Prostate gland (tissue), 2 donors: Measurements from ENCODE around the gene LMBRD1. TPM values are rescaled to one million over a fixed set of nuclear protein-coding genes. Genes with fewer than 3 reads are reported as not detected.
"Not testable (repeated sequence)": the region's sequence is repeated elsewhere in the genome, so short reads cannot be mapped to it uniquely, and the experiment has no call there.

Source experiments
- DNase-seq: peaks from one replicate; pipeline ENCODE4 v3.0.0-alpha.2; 2019; ENCODE audit warnings: low spot score
- H3K27ac ChIP-seq, 2 donors: fragments of 200-600 bp; sonication (generic); 2 replicates each; pipeline ENCODE4 v1.5.1; 2017 to 2019
- H3K27me3 ChIP-seq: fragments of 200-600 bp; sonication (generic); replicated peaks from 2 replicates; pipeline ENCODE4 v1.5.1; 2019; ENCODE audit not compliant: insufficient read depth
- H3K36me3 ChIP-seq, 2 donors: fragments of 200-600 bp; sonication (generic); 1 replicate in 1 of 2; 2 replicates in 1 of 2; pipeline versions ENCODE4 v1.5.1 to v1.8.1; 2017 to 2019
- H3K4me1 ChIP-seq: fragments of 200-600 bp; sonication (generic); replicated peaks from 2 replicates; pipeline ENCODE4 v1.5.1; 2019
- H3K4me3 ChIP-seq, 2 donors: fragments of 200-600 bp; sonication (generic); 2 replicates each; pipeline ENCODE4 v1.5.1; 2017 to 2019
- H3K9me3 ChIP-seq: fragments of 200-600 bp; sonication (generic); 2 replicates; pipeline ENCODE4 v1.5.1; 2017
- CTCF ChIP-seq, 4 experiments: fragments of 200-600 bp in 2 of 4; fragments of 450-650 bp in 2 of 4; sonication (generic) in 2 of 4; IDR thresholded peaks; 1 replicate in 3 of 4; 2 replicates in 1 of 4; pipeline ENCODE4 v1.5.1; 2016 to 2019; ENCODE audit warnings: antibody characterized with exemption in 4 of 4, mild to moderate bottlenecking in 2 of 4, moderate library complexity in 2 of 4
- POLR2A ChIP-seq: fragments of 450-650 bp; IDR thresholded peaks from one replicate; pipeline ENCODE4 v1.6.1; 2016; ENCODE audit warnings: antibody characterized with exemption, mild to moderate bottlenecking
- POLR2AphosphoS5 ChIP-seq: sonication (generic); formaldehyde crosslinking; IDR thresholded peaks from one replicate; pipeline ENCODE4 v1.6.1; 2017; ENCODE audit warnings: antibody characterized with exemption
- WGBS: methylation state at CpG from one replicate; pipeline ENCODE4 v1.1.5; 2018; 5-methylcytosine and 5-hydroxymethylcytosine counted together
- intact Hi-C: fragments of 100-400 bp; cut with DNase I; formaldehyde crosslinking; loops from one replicate; pipeline ENCODE4 v1.14.2; 2022
- total RNA-seq, 2 donors: library from RNA; depleted of rRNA; stranded (reverse); fragments of >200 nt; gene quantifications; one replicate each; pipeline ENCODE4 v1.1.0, GENCODE V29; 2016

The LMBRD1 gene
- total RNA-seq, 2 donors from 2014 or later, result 53.5 to 63.1 TPM

GRCh38 chr6:69693762-69694161, 103.0 kb downstream of the LMBRD1 start:
- Histone ChIP-seq H3K27me3 (no peaks in the 10 kb centered on the region), H3K36me3 (no peaks in the 10 kb centered on the region), H3K27ac (no peak overlapping the region), H3K4me3 (no peak overlapping the region), H3K9me3 (no peaks in the 10 kb centered on the region), H3K4me1 (no peaks in the 10 kb centered on the region)
- intact Hi-C loops, result no loop called here
- DNase-seq, result no peak
- no peak for TF ChIP-seq POLR2A
- TF ChIP-seq POLR2AphosphoS5, result no peak
- no peak for TF ChIP-seq CTCF (IDR thresholded peaks at IDR 0.05)

- intact Hi-C loops, result no loop called here
- no peaks in the 10 kb centered on the region for H3K9me3 ChIP-seq
- WGBS, result 85% methylated on average over 1 of the region's 1 CpG
- H3K4me1 ChIP-seq, result no peaks in the 10 kb centered on the region
- DNase-seq, result no peak
- H3K27ac ChIP-seq, result no peak overlapping the region
- no peaks in the 10 kb centered on the region for H3K27me3 ChIP-seq
- no peak for TF ChIP-seq POLR2A
- no peak for TF ChIP-seq CTCF (IDR thresholded peaks at IDR 0.05)
- TF ChIP-seq POLR2AphosphoS5, result no peak
- H3K36me3 ChIP-seq, result no peaks in the 10 kb centered on the region
- H3K4me3 ChIP-seq, result no peak overlapping the region
Observed at GRCh38 chr6:69690986-69691385, 105.8 kb downstream of the LMBRD1 start.

GRCh38 chr6:69680302-69680701, 116.5 kb downstream of the LMBRD1 start:
- Histone ChIP-seq H3K4me3 (no peak overlapping the region), H3K27ac (no peak overlapping the region), H3K9me3 (no peaks in the 10 kb centered on the region), H3K4me1 (no peaks in the 10 kb centered on the region), H3K27me3 (no peaks in the 10 kb centered on the region), H3K36me3 (no peaks in the 10 kb centered on the region)
- intact Hi-C loops, result no loop called here
- 96% methylated on average over 1 of the region's 1 CpG for WGBS
- TF ChIP-seq POLR2AphosphoS5, result no peak
- TF ChIP-seq CTCF (IDR thresholded peaks at IDR 0.05), result no peak
- no peak for TF ChIP-seq POLR2A
- DNase-seq, result no peak

GRCh38 chr6:69673298-69673697, 123.5 kb downstream of the LMBRD1 start:
- Histone ChIP-seq H3K27ac (no peak overlapping the region), H3K27me3 (no peaks in the 10 kb centered on the region), H3K4me3 (no peak overlapping the region), H3K36me3 (no peaks in the 10 kb centered on the region), H3K4me1 (no peaks in the 10 kb centered on the region), H3K9me3 (no peaks in the 10 kb centered on the region)
- TF ChIP-seq POLR2AphosphoS5 (no peak), CTCF (IDR thresholded peaks at IDR 0.05) (no peak), POLR2A (no peak)
- 54% methylated on average over 2 of the region's 2 CpGs for WGBS
- DNase-seq, result no peak
- intact Hi-C loops, result no loop called here

- no peaks in the 10 kb centered on the region for H3K4me1 ChIP-seq
- TF ChIP-seq CTCF (IDR thresholded peaks at IDR 0.05) (no peak), POLR2A (no peak), POLR2AphosphoS5 (no peak)
- intact Hi-C loops, result no loop called here
Observed at GRCh38 chr6:69668916-69669315, 127.9 kb downstream of the LMBRD1 start.

GRCh38 chr6:69666779-69667178, 130.0 kb downstream of the LMBRD1 start:
- H3K27ac ChIP-seq, H3K4me3 ChIP-seq, DNase-seq, H3K4me1 ChIP-seq, H3K36me3 ChIP-seq, H3K9me3 ChIP-seq, intact Hi-C loops, H3K27me3 ChIP-seq: not testable (repeated sequence)
- 84% methylated on average over 9 of the region's 9 CpGs for WGBS

More at GRCh38 chr6:69668916-69669315, 127.9 kb downstream of the LMBRD1 start:
- H3K27ac ChIP-seq, result no peak overlapping the region
- no peak for DNase-seq
- no peak overlapping the region for H3K4me3 ChIP-seq
- 57% methylated on average over 4 of the region's 4 CpGs for WGBS
- no peaks in the 10 kb centered on the region for H3K36me3 ChIP-seq
- H3K9me3 ChIP-seq, result no peaks in the 10 kb centered on the region
- no peaks in the 10 kb centered on the region for H3K27me3 ChIP-seq
